ENCODE data around the gene EBF4.

Gene EBF4

DNA sequence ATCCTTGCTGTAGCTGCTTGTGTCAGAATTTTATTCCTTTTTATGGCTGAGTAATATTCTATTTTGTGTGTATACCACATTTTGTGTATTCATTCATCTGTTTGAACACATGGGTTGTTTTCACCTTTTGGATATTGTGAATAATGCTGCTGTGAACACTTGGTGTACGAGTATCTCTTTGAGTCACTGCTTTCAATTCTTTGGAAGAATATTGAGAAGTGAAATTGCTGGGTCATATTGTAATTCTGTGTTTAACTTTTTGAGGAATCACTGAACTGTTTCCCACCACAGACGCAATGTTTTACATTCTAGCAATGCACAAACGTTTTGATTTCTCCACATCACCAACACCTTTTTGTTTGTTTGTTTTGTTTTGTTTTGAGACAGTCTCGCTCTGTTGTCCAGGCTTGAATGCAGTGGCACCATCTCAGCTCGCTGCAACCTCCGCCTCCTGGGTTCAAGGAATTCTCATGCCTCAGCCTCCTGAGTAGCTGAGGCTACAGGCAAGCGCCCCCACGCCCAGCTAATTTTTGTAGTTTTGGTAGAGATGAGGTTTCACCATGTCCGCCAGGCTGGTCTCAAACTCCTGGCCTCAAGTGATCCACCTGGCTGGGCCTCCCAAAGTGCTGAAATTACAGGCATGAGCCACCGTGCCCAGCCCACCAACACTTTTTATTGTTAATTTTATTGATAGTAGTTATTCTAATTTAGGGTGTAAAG lies 86.2 kb downstream of the EBF4 start:
- DNase-seq (ENCODE audit: low read depth) = peak; percentile 47
- TF ChIP-seq, protein P1, sequence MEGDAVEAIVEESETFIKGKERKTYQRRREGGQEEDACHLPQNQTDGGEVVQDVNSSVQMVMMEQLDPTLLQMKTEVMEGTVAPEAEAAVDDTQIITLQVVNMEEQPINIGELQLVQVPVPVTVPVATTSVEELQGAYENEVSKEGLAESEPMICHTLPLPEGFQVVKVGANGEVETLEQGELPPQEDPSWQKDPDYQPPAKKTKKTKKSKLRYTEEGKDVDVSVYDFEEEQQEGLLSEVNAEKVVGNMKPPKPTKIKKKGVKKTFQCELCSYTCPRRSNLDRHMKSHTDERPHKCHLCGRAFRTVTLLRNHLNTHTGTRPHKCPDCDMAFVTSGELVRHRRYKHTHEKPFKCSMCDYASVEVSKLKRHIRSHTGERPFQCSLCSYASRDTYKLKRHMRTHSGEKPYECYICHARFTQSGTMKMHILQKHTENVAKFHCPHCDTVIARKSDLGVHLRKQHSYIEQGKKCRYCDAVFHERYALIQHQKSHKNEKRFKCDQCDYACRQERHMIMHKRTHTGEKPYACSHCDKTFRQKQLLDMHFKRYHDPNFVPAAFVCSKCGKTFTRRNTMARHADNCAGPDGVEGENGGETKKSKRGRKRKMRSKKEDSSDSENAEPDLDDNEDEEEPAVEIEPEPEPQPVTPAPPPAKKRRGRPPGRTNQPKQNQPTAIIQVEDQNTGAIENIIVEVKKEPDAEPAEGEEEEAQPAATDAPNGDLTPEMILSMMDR (IDR thresholded peaks at IDR 0.05; ENCODE audit: insufficient read depth, low read depth, low read length, missing control alignments) = no peak
- no peak overlapping the region for H3K4me3 ChIP-seq (ENCODE audit: low read depth, low read length)

DNA sequence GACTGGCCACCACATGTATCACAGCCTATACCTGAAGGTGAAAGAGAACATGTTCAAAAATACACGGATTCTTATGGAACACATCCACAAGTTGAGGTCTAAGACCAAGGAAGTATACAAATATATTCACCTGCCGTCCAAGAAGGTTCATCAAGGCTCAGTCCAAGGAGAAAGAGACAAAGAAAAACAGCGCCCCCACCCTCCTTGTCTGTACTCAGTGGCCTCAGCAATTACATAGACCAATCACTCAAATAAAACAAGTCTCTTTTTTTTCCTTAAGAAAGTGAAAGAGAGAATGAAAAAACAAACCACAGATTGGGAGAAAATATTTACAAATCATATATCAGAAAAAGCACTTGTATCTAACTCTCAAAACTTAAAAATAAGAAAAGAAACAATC lies 88.4 kb downstream of the EBF4 start:
- TF ChIP-seq, protein P1 (IDR thresholded peaks at IDR 0.05; ENCODE audit: insufficient read depth, low read depth, low read length, missing control alignments) = no peak
- DNase-seq (ENCODE audit: low read depth) = no peak
- H3K4me3 ChIP-seq (ENCODE audit: low read depth, low read length) = no peak overlapping the region

DNA sequence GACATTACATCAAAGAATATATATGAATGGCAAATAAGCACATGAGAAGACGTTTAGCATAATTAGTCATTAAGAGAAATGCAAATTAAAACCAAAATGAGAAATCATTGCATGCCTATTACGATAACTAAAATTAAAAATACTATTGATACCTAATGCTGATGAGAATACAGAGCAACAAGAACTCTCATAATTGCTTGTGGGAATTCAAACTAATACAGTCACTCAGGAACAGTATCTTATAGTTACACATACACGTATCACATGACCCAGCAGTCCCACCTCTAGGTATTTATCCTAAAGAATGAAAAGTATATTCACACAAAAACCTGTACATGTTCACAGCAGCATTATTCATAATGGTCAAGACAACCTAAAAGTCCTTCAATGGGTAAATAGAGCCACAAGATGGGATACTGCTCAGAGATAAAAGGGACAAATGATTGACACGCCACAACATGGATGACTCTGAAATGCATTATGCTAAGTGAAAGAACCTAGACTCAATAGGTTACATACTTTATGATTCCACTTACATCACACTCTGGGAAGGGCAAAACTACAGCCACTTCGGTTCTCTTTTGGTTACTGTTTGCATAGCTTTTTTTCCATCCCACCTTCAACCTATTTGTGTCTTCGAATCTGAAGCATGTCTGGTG lies 91.5 kb downstream of the EBF4 start:
- TF ChIP-seq, protein P1 (IDR thresholded peaks at IDR 0.05; ENCODE audit: insufficient read depth, low read depth, low read length, missing control alignments) = no peak
- no peak for DNase-seq (ENCODE audit: low read depth)
- H3K4me3 ChIP-seq (ENCODE audit: low read depth, low read length) = no peak overlapping the region

DNA sequence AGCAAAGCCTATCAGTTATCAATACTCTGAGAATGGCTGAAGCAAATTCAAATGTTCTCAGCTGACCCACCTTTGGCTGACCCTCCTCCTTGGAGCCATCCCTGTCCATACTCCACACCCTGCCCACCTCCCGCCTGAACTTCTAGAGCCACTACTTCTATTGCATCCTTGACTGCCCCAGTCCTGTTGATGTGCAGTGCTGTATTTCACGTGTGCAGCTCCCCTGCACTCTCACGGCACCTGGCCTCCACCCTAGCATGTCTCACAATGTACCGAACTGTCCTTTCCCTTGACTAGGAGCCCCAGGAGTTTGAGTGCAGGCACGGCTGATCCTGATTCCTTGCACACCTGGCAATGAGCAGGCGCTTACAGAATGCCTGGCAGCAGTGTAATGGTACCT lies 100.9 kb downstream of the EBF4 start:
- no peak overlapping the region for H3K4me3 ChIP-seq (ENCODE audit: low read depth, low read length)
- TF ChIP-seq, protein P1 (IDR thresholded peaks at IDR 0.05; ENCODE audit: insufficient read depth, low read depth, low read length, missing control alignments) = no peak
- DNase-seq (ENCODE audit: low read depth) = no peak

DNA sequence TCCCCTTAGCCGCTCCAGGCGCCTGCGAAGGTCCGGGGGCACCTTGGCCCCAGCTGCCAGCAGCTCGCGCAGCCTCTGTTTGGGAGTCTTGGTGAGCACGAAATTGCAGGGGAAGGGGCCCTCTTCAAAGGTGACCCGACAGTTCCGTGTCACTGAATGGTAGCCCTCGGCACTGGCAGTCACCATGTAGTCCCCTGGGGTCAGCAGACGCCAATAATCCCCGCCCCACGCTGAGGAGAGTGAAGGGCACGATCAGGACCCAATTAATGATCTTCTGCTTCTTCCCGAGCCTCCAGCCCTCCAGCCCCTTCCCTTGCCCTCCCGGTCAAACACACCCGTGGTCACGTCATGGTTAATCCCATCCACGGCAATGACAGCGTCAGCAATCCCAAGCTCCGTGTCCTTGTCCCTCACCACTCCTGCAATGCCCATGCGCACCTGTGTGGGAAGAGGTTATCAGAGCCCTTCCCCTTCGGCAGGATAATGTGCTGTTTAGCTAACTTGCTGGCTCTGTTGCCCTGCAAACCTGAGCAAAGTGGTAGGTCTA lies 101.7 kb downstream of the EBF4 start:
- DNase-seq (ENCODE audit: low read depth) = no peak
- no peak overlapping the region for H3K4me3 ChIP-seq (ENCODE audit: low read depth, low read length)
- TF ChIP-seq, protein P1 (IDR thresholded peaks at IDR 0.05; ENCODE audit: insufficient read depth, low read depth, low read length, missing control alignments) = no peak

DNA sequence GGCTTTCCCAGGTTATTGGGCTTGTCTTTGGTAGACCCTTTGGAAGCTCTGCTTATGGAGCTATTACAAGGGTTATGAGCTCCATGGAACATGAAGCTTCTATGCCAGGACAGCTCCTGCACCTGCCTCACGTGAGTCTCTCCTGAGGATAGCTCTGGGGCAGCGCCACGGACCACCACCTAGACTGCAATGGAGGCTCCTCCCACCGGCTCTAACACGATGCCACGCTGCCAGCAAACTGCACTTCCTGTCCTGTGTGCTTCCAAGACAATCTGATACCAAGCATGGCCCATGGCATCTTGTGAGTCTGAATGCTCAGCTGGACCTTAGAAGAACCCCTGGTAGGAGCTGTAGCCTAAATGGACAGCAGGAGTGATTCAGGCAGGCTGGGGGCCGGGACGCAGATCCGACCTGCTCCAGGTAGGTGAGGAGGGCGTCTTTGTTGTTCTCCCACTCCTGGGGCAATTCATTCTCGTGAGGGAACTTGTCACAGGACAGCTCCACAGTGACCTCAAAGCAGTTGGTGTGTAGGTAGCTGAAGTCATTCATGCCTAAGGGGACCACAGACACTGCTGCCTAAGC lies 102.4 kb downstream of the EBF4 start:
- no peak overlapping the region for H3K4me3 ChIP-seq (ENCODE audit: low read depth, low read length)
- TF ChIP-seq, protein P1 (IDR thresholded peaks at IDR 0.05; ENCODE audit: insufficient read depth, low read depth, low read length, missing control alignments) = no peak

More for the DNA sequence above, 102.4 kb downstream of the EBF4 start:
- no peak for DNase-seq (ENCODE audit: low read depth)

Data from GM12865 (cell line).